Suprapubic skin (tissue), 4 donors: ENCODE measurements around the gene NSFL1C. TPM values are rescaled to one million over a fixed set of nuclear protein-coding genes. Genes with fewer than 3 reads are reported as not detected.

ENCODE experiments used
- DNase-seq, 2 donors: peaks; one replicate each; pipeline ENCODE4 v3.0.0-alpha.2; 2019; ENCODE audit warnings: low spot score in 2 of 2
- H3K27ac ChIP-seq: fragments of 200-600 bp; sonication (generic); one replicate; pipeline ENCODE4 v1.5.1; 2019
- H3K27me3 ChIP-seq: fragments of 200-600 bp; sonication (generic); one replicate; pipeline ENCODE4 v1.5.1; 2019
- H3K36me3 ChIP-seq: fragments of 200-600 bp; sonication (generic); one replicate; pipeline ENCODE4 v1.5.1; 2019
- H3K4me1 ChIP-seq: fragments of 200-600 bp; sonication (generic); one replicate; pipeline ENCODE4 v1.5.1; 2019
- H3K4me3 ChIP-seq: fragments of 200-600 bp; sonication (generic); one replicate; pipeline ENCODE4 v1.5.1; 2019; ENCODE audit warnings: mild to moderate bottlenecking
- H3K9me3 ChIP-seq: fragments of 200-600 bp; sonication (generic); one replicate; pipeline ENCODE4 v1.5.1; 2019
- EP300 ChIP-seq: sonication (generic); formaldehyde crosslinking; IDR thresholded peaks from one replicate; pipeline ENCODE4 v1.6.1; 2017; ENCODE audit warnings: antibody characterized with exemption
- POLR2A ChIP-seq, 2 donors: fragments of 450-650 bp; IDR thresholded peaks; one replicate each; pipeline ENCODE4 v1.6.1; 2017; ENCODE audit warnings: antibody characterized with exemption in 2 of 2, mild to moderate bottlenecking in 2 of 2, moderate library complexity in 2 of 2
- POLR2AphosphoS5 ChIP-seq, 3 donors: sonication (generic); formaldehyde crosslinking; IDR thresholded peaks; one replicate each; pipeline ENCODE4 v1.6.1; 2017; ENCODE audit warnings: antibody characterized with exemption in 3 of 3
- whole genome bisulfite sequencing: methylation state at CpG from one replicate; pipeline ENCODE4 v1.1.5; 2018; 5-methylcytosine and 5-hydroxymethylcytosine counted together
- total RNA-seq, 4 donors: library from RNA; depleted of rRNA; stranded (reverse); fragments of >200 nt; gene quantifications; one replicate each; pipeline ENCODE4 v1.1.0, GENCODE V29; 2016
- TF ChIP-seq, protein P1 (sequence below), 2 donors: fragments of 200-600 bp in 1 of 2; fragments of 450-650 bp in 1 of 2; sonication (generic) in 1 of 2; IDR thresholded peaks; one replicate each; pipeline ENCODE4 v1.5.1; 2016 to 2019; ENCODE audit warnings: antibody characterized with exemption in 2 of 2, mild to moderate bottlenecking in 1 of 2, moderate library complexity in 1 of 2

Gene NSFL1C
- total RNA-seq, 4 donors from 2014 or later, result 55.0 to 75.3 (median 64.3) TPM

GRCh38 chr20:1473246-1474220 is 6.9 kb upstream of the NSFL1C start:
- H3K4me3 ChIP-seq, result no peak overlapping the region

DNA sequence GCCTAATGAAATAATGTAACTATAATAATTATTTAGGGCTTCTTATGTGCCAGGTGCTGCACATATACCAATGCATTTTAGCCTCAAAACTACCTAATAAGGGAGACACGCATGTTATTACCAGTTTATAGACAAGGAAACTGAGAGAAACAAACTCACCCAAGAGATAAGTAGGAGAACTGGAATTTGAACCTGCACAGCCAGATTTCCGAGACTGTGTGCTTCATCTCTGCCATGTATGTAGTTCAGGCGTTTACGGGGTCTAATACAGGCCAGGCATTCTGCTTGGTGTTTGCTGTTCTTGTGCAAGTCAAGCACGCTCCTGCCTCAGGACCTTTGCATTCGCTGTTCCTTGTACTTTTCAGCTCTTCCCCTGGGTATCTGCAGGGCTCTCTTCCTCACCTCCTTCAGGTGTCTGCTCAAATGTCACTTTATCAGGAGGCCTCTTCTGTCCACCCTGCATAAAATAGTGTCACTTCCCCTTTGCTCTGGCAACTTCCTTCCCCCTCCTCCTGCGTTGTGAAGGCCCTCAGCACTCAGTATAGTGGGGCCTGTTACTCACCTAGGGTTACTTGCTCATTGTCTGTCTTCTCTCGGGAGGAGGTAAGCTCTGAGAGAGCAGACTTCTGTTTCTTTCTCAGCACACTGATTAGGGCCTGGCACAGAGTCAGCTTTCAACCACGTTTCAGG is 6.1 kb upstream of the NSFL1C start:
- H3K4me1 ChIP-seq, result peaks cover 31% of the 10 kb centered on the region
- no peaks in the 10 kb centered on the region for H3K36me3 ChIP-seq
- DNase-seq, result no peak
- H3K9me3 ChIP-seq, result no peaks in the 10 kb centered on the region
- no peak overlapping the region for H3K27ac ChIP-seq
- no peaks in the 10 kb centered on the region for H3K27me3 ChIP-seq
- H3K4me3 ChIP-seq, result no peak overlapping the region
- TF ChIP-seq, protein P1, sequence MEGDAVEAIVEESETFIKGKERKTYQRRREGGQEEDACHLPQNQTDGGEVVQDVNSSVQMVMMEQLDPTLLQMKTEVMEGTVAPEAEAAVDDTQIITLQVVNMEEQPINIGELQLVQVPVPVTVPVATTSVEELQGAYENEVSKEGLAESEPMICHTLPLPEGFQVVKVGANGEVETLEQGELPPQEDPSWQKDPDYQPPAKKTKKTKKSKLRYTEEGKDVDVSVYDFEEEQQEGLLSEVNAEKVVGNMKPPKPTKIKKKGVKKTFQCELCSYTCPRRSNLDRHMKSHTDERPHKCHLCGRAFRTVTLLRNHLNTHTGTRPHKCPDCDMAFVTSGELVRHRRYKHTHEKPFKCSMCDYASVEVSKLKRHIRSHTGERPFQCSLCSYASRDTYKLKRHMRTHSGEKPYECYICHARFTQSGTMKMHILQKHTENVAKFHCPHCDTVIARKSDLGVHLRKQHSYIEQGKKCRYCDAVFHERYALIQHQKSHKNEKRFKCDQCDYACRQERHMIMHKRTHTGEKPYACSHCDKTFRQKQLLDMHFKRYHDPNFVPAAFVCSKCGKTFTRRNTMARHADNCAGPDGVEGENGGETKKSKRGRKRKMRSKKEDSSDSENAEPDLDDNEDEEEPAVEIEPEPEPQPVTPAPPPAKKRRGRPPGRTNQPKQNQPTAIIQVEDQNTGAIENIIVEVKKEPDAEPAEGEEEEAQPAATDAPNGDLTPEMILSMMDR (IDR thresholded peaks at IDR 0.05), result no peak
- TF ChIP-seq POLR2A (IDR thresholded peaks at IDR 0.05) (no peak), EP300 (no peak), POLR2AphosphoS5 (IDR thresholded peaks at IDR 0.05) (no peak)
- 67% methylated on average over 9 of the region's 9 CpGs for WGBS

More at GRCh38 chr20:1473246-1474220, 6.9 kb upstream of the NSFL1C start:
- Histone ChIP-seq H3K9me3 (no peaks in the 10 kb centered on the region), H3K27ac (no peak overlapping the region), H3K4me1 (peaks cover 29% of the 10 kb centered on the region), H3K27me3 (no peaks in the 10 kb centered on the region), H3K36me3 (no peaks in the 10 kb centered on the region)
- 83% methylated on average over 13 of the region's 13 CpGs for WGBS
- no peak for TF ChIP-seq POLR2A (IDR thresholded peaks at IDR 0.05)
- TF ChIP-seq POLR2AphosphoS5 (IDR thresholded peaks at IDR 0.05), result no peak
- no peak for TF ChIP-seq EP300
- TF ChIP-seq, protein P1 (IDR thresholded peaks at IDR 0.05), result no peak
- DNase-seq, result no peak

GRCh38 chr20:1471242-1471641 is 4.6 kb upstream of the NSFL1C start:
- 88% methylated on average over 2 of the region's 2 CpGs for WGBS
- H3K36me3 ChIP-seq, result no peaks in the 10 kb centered on the region
- TF ChIP-seq EP300, result no peak
- TF ChIP-seq, protein P1 (IDR thresholded peaks at IDR 0.05), result no peak
- no peak for TF ChIP-seq POLR2AphosphoS5 (IDR thresholded peaks at IDR 0.05)
- no peak for TF ChIP-seq POLR2A (IDR thresholded peaks at IDR 0.05)
- no peak overlapping the region for H3K4me3 ChIP-seq
- DNase-seq, result no peak
- peaks cover 40% of the 10 kb centered on the region for H3K4me1 ChIP-seq
- H3K27ac ChIP-seq, result no peak overlapping the region
- no peaks in the 10 kb centered on the region for H3K27me3 ChIP-seq
- H3K9me3 ChIP-seq, result no peaks in the 10 kb centered on the region

DNA sequence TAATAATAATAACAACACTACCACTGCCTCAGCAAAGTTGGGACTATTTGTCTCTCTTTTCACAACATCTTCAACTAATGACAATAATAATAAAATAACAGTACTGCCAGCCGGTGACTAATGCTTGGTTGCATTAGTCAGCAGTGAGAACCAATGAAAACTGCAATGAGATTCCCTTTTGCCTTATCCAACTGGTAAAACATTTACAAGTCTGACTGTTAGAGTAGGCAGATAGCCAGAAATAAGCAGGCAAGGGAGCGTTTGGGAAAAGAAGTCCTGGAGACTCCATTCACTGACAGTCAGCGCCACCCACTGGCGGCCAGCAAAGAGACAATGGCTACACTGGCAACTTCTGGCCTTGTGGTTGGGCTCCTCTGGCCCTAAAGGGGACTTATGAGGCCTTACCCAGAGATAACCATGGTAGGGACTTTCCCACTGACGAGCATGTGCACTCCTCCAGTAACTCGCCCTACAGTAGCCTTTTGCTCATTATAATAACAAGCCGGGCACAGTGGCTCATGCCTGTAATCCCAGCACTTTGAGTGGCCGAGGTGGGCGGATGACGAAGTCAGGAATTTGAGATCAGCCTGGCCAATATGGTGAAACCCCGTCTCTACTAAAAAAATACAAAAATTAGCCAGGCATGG is 3.4 kb upstream of the NSFL1C start:
- no peaks in the 10 kb centered on the region for H3K36me3 ChIP-seq
- H3K9me3 ChIP-seq, result no peaks in the 10 kb centered on the region
- WGBS, result 27% methylated on average over 11 of the region's 11 CpGs
- TF ChIP-seq EP300 (no peak), POLR2A (IDR thresholded peaks at IDR 0.05) (no peak)
- TF ChIP-seq, protein P1 (IDR thresholded peaks at IDR 0.05), result peak; percentile 54 to 77
- no peaks in the 10 kb centered on the region for H3K27me3 ChIP-seq
- H3K27ac ChIP-seq, result peak overlapping the region; percentile 72
- no peak overlapping the region for H3K4me3 ChIP-seq
- H3K4me1 ChIP-seq, result peaks cover 52% of the 10 kb centered on the region
- DNase-seq, result peak in 1 of 2 donors; percentile 85
